Transverse colon (tissue), 4 donors: ENCODE results near the gene UAP1L1.

Source experiments
- POLR2A ChIP-seq: fragments of 450-650 bp; IDR thresholded peaks from one replicate; pipeline ENCODE4 v1.6.1; 2016; ENCODE audit warnings: antibody characterized with exemption, mild to moderate bottlenecking, moderate library complexity
- POLR2AphosphoS5 ChIP-seq, 3 donors: sonication (generic); formaldehyde crosslinking; IDR thresholded peaks; one replicate each; pipeline ENCODE4 v1.6.1; 2016; ENCODE audit warnings: antibody characterized with exemption in 3 of 3
- TF ChIP-seq, protein P1 (sequence below), 5 experiments: fragments of 200-600 bp in 3 of 5; fragments of 450-650 bp in 2 of 5; sonication (generic) in 3 of 5; IDR thresholded peaks; 1 replicate in 2 of 5; 2 replicates in 3 of 5; pipeline ENCODE4 v1.5.1; 2016 to 2017; ENCODE audit warnings: antibody characterized with exemption in 5 of 5, inconsistent platforms in 3 of 5, mild to moderate bottlenecking in 2 of 5, moderate library complexity in 1 of 5

DNA sequence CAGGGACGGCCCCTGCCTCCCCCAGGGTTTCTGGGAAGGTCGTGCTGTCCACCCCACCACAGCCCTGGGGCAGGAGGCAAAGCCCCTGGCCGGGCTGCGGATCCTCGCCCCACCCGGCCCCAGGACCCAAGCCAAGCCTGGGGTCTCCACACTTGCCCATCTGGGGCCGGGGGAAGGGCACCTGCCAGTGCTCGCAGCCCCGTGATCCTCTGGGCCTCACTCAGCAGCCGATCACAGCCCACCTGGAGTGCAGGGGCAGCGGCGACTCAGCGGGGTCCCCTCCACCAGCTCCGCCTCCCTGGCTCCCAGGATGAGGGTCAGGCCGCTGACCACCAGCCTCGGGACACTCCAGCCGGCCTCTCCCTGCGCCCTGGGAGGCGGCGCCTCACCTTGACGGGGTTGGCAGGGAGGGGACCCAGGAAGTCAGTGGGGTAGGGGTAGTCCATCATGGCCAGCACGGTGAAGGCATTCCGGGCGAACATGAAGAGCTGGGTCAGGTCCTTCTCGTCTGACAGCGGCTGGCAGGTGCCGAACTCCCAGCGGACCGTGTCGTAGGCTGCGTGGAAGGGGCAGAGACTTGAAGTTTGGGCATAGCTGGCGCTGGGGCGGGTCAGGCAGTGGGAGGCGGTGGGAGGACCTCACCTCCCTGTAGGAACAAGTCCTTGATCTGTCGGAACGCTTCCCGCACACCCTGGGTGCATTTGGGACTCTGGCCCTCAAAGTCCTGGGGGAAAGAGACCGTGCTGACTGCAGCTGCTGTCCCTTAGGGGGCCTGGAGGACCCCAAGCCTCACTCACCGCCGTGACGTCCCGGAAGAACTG, 35.5 kb downstream of the UAP1L1 start:
- TF ChIP-seq, protein P1, sequence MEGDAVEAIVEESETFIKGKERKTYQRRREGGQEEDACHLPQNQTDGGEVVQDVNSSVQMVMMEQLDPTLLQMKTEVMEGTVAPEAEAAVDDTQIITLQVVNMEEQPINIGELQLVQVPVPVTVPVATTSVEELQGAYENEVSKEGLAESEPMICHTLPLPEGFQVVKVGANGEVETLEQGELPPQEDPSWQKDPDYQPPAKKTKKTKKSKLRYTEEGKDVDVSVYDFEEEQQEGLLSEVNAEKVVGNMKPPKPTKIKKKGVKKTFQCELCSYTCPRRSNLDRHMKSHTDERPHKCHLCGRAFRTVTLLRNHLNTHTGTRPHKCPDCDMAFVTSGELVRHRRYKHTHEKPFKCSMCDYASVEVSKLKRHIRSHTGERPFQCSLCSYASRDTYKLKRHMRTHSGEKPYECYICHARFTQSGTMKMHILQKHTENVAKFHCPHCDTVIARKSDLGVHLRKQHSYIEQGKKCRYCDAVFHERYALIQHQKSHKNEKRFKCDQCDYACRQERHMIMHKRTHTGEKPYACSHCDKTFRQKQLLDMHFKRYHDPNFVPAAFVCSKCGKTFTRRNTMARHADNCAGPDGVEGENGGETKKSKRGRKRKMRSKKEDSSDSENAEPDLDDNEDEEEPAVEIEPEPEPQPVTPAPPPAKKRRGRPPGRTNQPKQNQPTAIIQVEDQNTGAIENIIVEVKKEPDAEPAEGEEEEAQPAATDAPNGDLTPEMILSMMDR (IDR thresholded peaks at IDR 0.05) = no peak
- no peak for TF ChIP-seq POLR2A
- TF ChIP-seq POLR2AphosphoS5 (IDR thresholded peaks at IDR 0.05) = no peak
